HepG2 (cell line): ENCODE data around the gene CLBA1. TPM values are rescaled to one million over a fixed set of nuclear protein-coding genes. Genes with fewer than 3 reads are reported as not detected.

Experiments used
- AHDC1 ChIP-seq: sonication (generic); formaldehyde crosslinking; IDR thresholded peaks from 2 replicates; pipeline ENCODE4 v1.5.1; 2020; ENCODE audit warnings: mild to moderate bottlenecking, missing genetic modification reagents, borderline replicate concordance
- ARHGAP35 ChIP-seq: sonication (generic); formaldehyde crosslinking; IDR thresholded peaks from 2 replicates; pipeline ENCODE4 v1.9.0; 2022; ENCODE audit warnings: mild to moderate bottlenecking, inconsistent platforms, moderate library complexity, missing genetic modification reagents, borderline replicate concordance
- DDIT3 ChIP-seq: sonication (generic); formaldehyde crosslinking; IDR thresholded peaks from 2 replicates; pipeline ENCODE4 v1.4.0; 2020; ENCODE audit warnings: mild to moderate bottlenecking, missing genetic modification reagents
- DR1 ChIP-seq: sonication (generic); formaldehyde crosslinking; IDR thresholded peaks from 2 replicates; pipeline ENCODE4 v1.8.0; 2021; ENCODE audit warnings: mild to moderate bottlenecking, missing genetic modification reagents, inconsistent platforms
- GATAD1 ChIP-seq: IDR thresholded peaks from 2 replicates; pipeline ENCODE4 v1.6.1; 2016; ENCODE audit warnings: missing genetic modification reagents, missing compliant biosample characterization
- HNRNPH1 ChIP-seq: fragments of 200-400 bp; formaldehyde crosslinking; optimal IDR thresholded peaks from 2 replicates; pipeline ENCODE3; 2017; ENCODE audit warnings: mild to moderate bottlenecking, low read depth, low read length
- JUNB ChIP-seq: sonication (generic); formaldehyde crosslinking; IDR thresholded peaks from 2 replicates; pipeline ENCODE4 v1.8.0; 2022; ENCODE audit warnings: missing genetic modification reagents, mild to moderate bottlenecking, borderline replicate concordance
- LBX2 ChIP-seq: sonication (generic); formaldehyde crosslinking; IDR thresholded peaks from 2 replicates; pipeline ENCODE4 v1.5.0; 2020; ENCODE audit warnings: missing genetic modification reagents, mild to moderate bottlenecking, borderline replicate concordance
- LCORL ChIP-seq, 2 experiments: fragments of 450-650 bp in 1 of 2; sonication (generic) in 1 of 2; formaldehyde crosslinking in 1 of 2; IDR thresholded peaks; 2 replicates each; pipeline versions ENCODE4 v1.5.0 to v1.6.1; 2017 to 2020; ENCODE audit warnings: antibody characterized with exemption in 1 of 2, missing genetic modification reagents in 1 of 2
- NKX3-1 ChIP-seq: sonication (generic); formaldehyde crosslinking; IDR thresholded peaks from 2 replicates; pipeline ENCODE4 v1.5.0; 2020; ENCODE audit warnings: missing genetic modification reagents
- STAG1 ChIP-seq: sonication (generic); formaldehyde crosslinking; IDR thresholded peaks from 2 replicates; pipeline ENCODE4 v1.4.0; 2020; ENCODE audit warnings: missing genetic modification reagents
- THAP9 ChIP-seq: sonication (generic); formaldehyde crosslinking; IDR thresholded peaks from 2 replicates; pipeline ENCODE4; 2020; ENCODE audit warnings: missing genetic modification reagents, mild to moderate bottlenecking, borderline replicate concordance
- ZBTB2 ChIP-seq: sonication (generic); formaldehyde crosslinking; IDR thresholded peaks from 2 replicates; pipeline ENCODE4 v1.8.0; 2022; ENCODE audit warnings: low read depth, missing genetic modification reagents
- ZBTB8A ChIP-seq: sonication (generic); formaldehyde crosslinking; IDR thresholded peaks from 2 replicates; pipeline ENCODE4 v1.4.0; 2020; ENCODE audit warnings: mild to moderate bottlenecking, low read depth, missing genetic modification reagents, borderline replicate concordance
- ZNF547 ChIP-seq: sonication (generic); formaldehyde crosslinking; IDR thresholded peaks from 2 replicates; pipeline ENCODE4 v1.5.1; 2020; ENCODE audit warnings: mild to moderate bottlenecking, missing genetic modification reagents
- ZNF558 ChIP-seq: sonication (generic); formaldehyde crosslinking; IDR thresholded peaks from 2 replicates; pipeline ENCODE4 v1.9.0; 2022; ENCODE audit warnings: mild to moderate bottlenecking, missing genetic modification reagents, borderline replicate concordance
- ZSCAN21 ChIP-seq: sonication (generic); formaldehyde crosslinking; IDR thresholded peaks from 2 replicates; pipeline ENCODE4 v1.8.0; 2022; ENCODE audit warnings: mild to moderate bottlenecking, missing genetic modification reagents, moderate library complexity, borderline replicate concordance
- polyA plus RNA-seq, 8 experiments: library from polyadenylated mRNA; depleted of rRNA in 3 of 8; stranded (reverse) in 7 of 8; unstranded in 1 of 8; fragments of >200 nt; fragmentation: Illumina TruSeq in 4 of 8; extraction: Trizol in 4 of 8; gene quantifications; 2 replicates each; pipeline versions ENCODE4 v1.2.1 to v1.2.3, GENCODE V29; 2011 to 2016; ENCODE audit warnings: low read depth in 4 of 8, missing spikeins in 1 of 8, mixed read lengths in 1 of 8; ENCODE audit not compliant: insufficient read depth in 1 of 8
- total RNA-seq, 5 experiments: library from RNA; depleted of rRNA; stranded (reverse); fragments of >200 nt; fragmentation: Illumina TruSeq; extraction: Trizol; gene quantifications; 2 replicates each; pipeline ENCODE4 v1.2.3, GENCODE V29; 2016; ENCODE audit warnings: low read depth in 1 of 5

Gene CLBA1
- total and polyA plus RNA-seq, 2 of the 13 experiments (the other 11 are each of a cell fraction or from before 2014, with no cell fraction given): 1.2 to 1.4 TPM

GRCh38 chr14:104976198-104977007 lies 9.2 kb upstream of the CLBA1 start (continued):
- TF ChIP-seq AHDC1 (CRISPR knock-in tag) (no peak), NKX3-1 (CRISPR knock-in tag) (no peak), HNRNPH1 (no peak), ZBTB2 (CRISPR knock-in tag) (no peak), LBX2 (CRISPR knock-in tag) (no peak), ARHGAP35 (CRISPR knock-in tag) (no peak), ZNF547 (CRISPR knock-in tag) (peak; percentile 77; the same call in 1 of the 2 replicates), ZNF558 (no peak), DDIT3 (CRISPR knock-in tag) (no peak), LCORL (IDR thresholded peaks at IDR 0.05) (no peak), LCORL (CRISPR knock-in tag; IDR thresholded peaks at IDR 0.05) (peak; percentile 52), STAG1 (CRISPR knock-in tag) (peak; percentile 95), ZBTB8A (CRISPR knock-in tag) (no peak), DR1 (CRISPR knock-in tag) (no peak), THAP9 (CRISPR knock-in tag) (no peak), JUNB (CRISPR knock-in tag) (no peak), ZSCAN21 (CRISPR knock-in tag) (no peak), GATAD1 (CRISPR knock-in tag) (no peak)
